AG04449 (cell line): ENCODE measurements around the gene IGSF1.

ENCODE experiments used
- CTCF ChIA-PET: fragments of 350-600 bp; formaldehyde crosslinking; extraction: SDS; loops from one replicate; lab custom pipeline; 2021; ENCODE audit warnings: antibody characterized with exemption; lab: Yijun Ruan, JAX
- POLR2A ChIA-PET: fragments of 400-600, 350-600 bp; formaldehyde crosslinking; extraction: SDS; loops from one replicate; lab custom pipeline; 2020; ENCODE audit warnings: antibody characterized with exemption, inconsistent platforms; lab: Yijun Ruan, JAX
- DNase-seq: peaks from one replicate; pipeline ENCODE4 v3.0.0-alpha.2; 2010; ENCODE audit warnings: low read depth, low spot score
- H3K4me3 ChIP-seq: 2 replicates; pipeline ENCODE4 v1.5.1; 2011; ENCODE audit warnings: low read depth, mild to moderate bottlenecking, control low read depth, low read length
- TF ChIP-seq, protein P1 (sequence below): IDR thresholded peaks from one replicate; pipeline ENCODE4 v1.5.1; 2011; ENCODE audit warnings: mild to moderate bottlenecking, moderate library complexity, low read length, control low read depth, inconsistent platforms; ENCODE audit not compliant: insufficient read depth; ENCODE audit errors: missing control alignments

Gene IGSF1

GRCh38 chrX:131317326-131317725, 28.2 kb upstream of the IGSF1 start:
- DNase-seq, result no peak
- CTCF ChIA-PET, result no interaction called here
- TF ChIP-seq, protein P1, sequence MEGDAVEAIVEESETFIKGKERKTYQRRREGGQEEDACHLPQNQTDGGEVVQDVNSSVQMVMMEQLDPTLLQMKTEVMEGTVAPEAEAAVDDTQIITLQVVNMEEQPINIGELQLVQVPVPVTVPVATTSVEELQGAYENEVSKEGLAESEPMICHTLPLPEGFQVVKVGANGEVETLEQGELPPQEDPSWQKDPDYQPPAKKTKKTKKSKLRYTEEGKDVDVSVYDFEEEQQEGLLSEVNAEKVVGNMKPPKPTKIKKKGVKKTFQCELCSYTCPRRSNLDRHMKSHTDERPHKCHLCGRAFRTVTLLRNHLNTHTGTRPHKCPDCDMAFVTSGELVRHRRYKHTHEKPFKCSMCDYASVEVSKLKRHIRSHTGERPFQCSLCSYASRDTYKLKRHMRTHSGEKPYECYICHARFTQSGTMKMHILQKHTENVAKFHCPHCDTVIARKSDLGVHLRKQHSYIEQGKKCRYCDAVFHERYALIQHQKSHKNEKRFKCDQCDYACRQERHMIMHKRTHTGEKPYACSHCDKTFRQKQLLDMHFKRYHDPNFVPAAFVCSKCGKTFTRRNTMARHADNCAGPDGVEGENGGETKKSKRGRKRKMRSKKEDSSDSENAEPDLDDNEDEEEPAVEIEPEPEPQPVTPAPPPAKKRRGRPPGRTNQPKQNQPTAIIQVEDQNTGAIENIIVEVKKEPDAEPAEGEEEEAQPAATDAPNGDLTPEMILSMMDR, result no peak
- POLR2A ChIA-PET, result no interaction called here
- no peak overlapping the region for H3K4me3 ChIP-seq

DNA sequence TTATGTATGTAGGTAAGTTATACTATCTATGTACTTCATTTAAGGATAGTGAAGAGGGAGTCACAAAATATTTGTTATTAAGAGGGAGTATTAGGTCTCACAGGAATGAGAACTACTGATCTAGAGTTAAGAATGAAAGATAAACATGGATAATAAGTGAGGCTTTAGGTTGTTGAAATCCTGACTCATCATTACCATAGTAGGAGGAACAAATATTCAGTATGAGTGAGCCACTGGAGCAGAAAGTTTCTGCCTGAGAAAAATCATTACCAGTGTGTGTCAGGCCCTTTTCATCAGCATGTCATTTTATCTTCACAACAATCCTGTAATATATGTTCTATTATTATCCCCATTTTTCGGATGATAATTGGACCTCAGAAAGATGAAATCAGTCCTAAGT, 27.2 kb upstream of the IGSF1 start:
- no peak overlapping the region for H3K4me3 ChIP-seq
- no peak for DNase-seq
- CTCF ChIA-PET, result no interaction called here
- TF ChIP-seq, protein P1, result no peak
- POLR2A ChIA-PET, result no interaction called here

GRCh38 chrX:131308980-131309379, 19.9 kb upstream of the IGSF1 start:
- ChIA-PET CTCF (no interaction called here), POLR2A (no interaction called here)
- no peak overlapping the region for H3K4me3 ChIP-seq
- TF ChIP-seq, protein P1, result no peak
- no peak for DNase-seq

- no peak overlapping the region for H3K4me3 ChIP-seq
- CTCF ChIA-PET, result no interaction called here
Observed at GRCh38 chrX:131306601-131307000, 17.5 kb upstream of the IGSF1 start.

GRCh38 chrX:131305926-131306325, 16.8 kb upstream of the IGSF1 start:
- ChIA-PET CTCF (no interaction called here), POLR2A (no interaction called here)
- TF ChIP-seq, protein P1, result no peak
- no peak overlapping the region for H3K4me3 ChIP-seq
- DNase-seq, result no peak

More at GRCh38 chrX:131306601-131307000, 17.5 kb upstream of the IGSF1 start:
- POLR2A ChIA-PET, result no interaction called here
- TF ChIP-seq, protein P1, result no peak
- no peak for DNase-seq

DNA sequence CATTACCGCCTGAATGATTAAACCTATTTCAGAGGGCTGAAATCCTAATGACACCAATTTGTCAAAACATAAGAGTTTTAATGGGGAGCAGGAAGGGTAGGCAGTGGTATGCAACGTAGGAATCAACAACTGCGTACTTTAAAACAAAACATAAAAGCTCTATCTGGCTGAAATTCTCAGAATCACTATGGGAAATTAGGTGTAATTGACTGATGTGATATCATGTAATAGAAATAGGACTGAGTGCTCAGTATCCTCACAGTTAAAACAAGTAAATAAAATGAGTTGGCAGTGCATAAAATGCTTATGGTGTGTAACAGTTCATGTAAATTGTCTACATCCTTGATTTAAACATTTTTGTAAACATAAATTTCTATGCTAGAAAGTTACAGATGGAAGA, 13.6 kb upstream of the IGSF1 start:
- H3K4me3 ChIP-seq, result no peak overlapping the region
- no peak for DNase-seq
- ChIA-PET CTCF (no interaction called here), POLR2A (no interaction called here)
- TF ChIP-seq, protein P1, result no peak
